Ectodermal cell (in vitro differentiated cells): Measurements from ENCODE around the gene TMEM51.
"Not testable (repeated sequence)": the region's sequence is repeated elsewhere in the genome, so short reads cannot be mapped to it uniquely, and the experiment has no call there.

ENCODE experiments used
- H3K27ac ChIP-seq: 2 replicates; pipeline ENCODE4 v1.7.0; 2013; ENCODE audit warnings: mild to moderate bottlenecking, low read depth, low read length; ENCODE audit not compliant: insufficient read depth, poor library complexity, severe bottlenecking
- H3K27me3 ChIP-seq: 2 replicates; pipeline ENCODE4 v1.7.0; 2013; ENCODE audit warnings: mild to moderate bottlenecking, low read length; ENCODE audit not compliant: insufficient read depth, control insufficient read depth, poor library complexity, severe bottlenecking
- H3K36me3 ChIP-seq: one replicate; pipeline ENCODE4 v1.7.0; 2013; ENCODE audit warnings: low read length; ENCODE audit not compliant: control insufficient read depth, insufficient read depth
- H3K4me1 ChIP-seq: one replicate; pipeline ENCODE4 v1.7.0; 2013; ENCODE audit warnings: low read length; ENCODE audit not compliant: control insufficient read depth, insufficient read depth
- H3K4me3 ChIP-seq: 2 replicates; pipeline ENCODE4 v1.7.0; 2013; ENCODE audit warnings: low read depth, low read length, control low read depth; ENCODE audit not compliant: insufficient read depth
- H3K9me3 ChIP-seq: 2 replicates; pipeline ENCODE4 v1.7.0; 2013; ENCODE audit warnings: mild to moderate bottlenecking, low read length, moderate library complexity; ENCODE audit not compliant: control insufficient read depth
- WGBS, 2 experiments: methylation state at CpG; one replicate each; pipeline ENCODE4 v1.1.7; 2013; ENCODE audit warnings: missing lambda C conversion rate in 2 of 2; 5-methylcytosine and 5-hydroxymethylcytosine counted together

The TMEM51 gene

DNA sequence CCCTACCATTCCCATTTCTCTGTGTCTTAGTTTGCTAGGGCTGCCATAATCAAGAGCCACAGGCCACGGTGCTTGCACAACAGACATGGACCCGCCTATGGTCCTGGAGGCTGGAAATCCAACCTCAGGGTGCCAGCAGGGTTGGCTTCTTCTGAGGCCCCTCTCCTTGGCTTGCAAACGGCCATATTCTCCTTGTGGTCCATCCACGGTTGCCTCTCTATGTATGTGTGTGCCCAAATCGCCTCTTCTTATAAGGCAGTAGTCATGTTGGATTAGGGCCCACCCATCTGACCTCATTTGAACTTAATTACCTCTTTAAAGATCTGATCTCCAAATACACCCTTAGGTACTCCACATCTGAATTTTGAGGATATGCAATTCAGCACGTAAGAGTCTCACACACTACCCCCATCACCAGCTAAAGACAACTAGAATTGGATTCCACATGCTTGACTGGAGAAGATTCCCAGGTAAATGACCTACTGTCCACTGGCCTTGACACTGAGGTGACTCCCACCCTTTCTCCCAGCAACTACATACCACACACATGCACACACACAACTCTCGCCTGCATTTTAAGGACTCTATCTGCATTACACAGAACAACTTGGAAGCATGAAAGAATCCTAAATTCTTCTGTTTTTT lies 28.3 kb upstream of the TMEM51 start:
- H3K27me3 ChIP-seq: no peaks in the 10 kb centered on the region
- no peaks in the 10 kb centered on the region for H3K36me3 ChIP-seq
- H3K4me1 ChIP-seq: peaks cover 7% of the 10 kb centered on the region
- 93% methylated on average over 7 of the region's 7 CpGs for WGBS, 2 experiments
- no peak overlapping the region for H3K4me3 ChIP-seq
- H3K9me3 ChIP-seq: no peaks in the 10 kb centered on the region
- no peak overlapping the region for H3K27ac ChIP-seq

GRCh38 chr1:15128077-15128476 lies 25.5 kb upstream of the TMEM51 start:
- Histone ChIP-seq H3K4me3 (no peak overlapping the region), H3K4me1 (no peaks in the 10 kb centered on the region), H3K27me3 (no peaks in the 10 kb centered on the region), H3K9me3 (no peaks in the 10 kb centered on the region), H3K27ac (no peak overlapping the region), H3K36me3 (no peaks in the 10 kb centered on the region)
- WGBS, 2 experiments: 92 to 93% methylated on average over 6 of the region's 6 CpGs

GRCh38 chr1:15128520-15129313 lies 24.8 kb upstream of the TMEM51 start:
- no peaks in the 10 kb centered on the region for H3K36me3 ChIP-seq
- H3K27me3 ChIP-seq: no peaks in the 10 kb centered on the region
- WGBS, 2 experiments: 42 to 46% methylated on average over 18 of the region's 18 CpGs
- H3K4me3 ChIP-seq: no peak overlapping the region
- H3K4me1 ChIP-seq: no peaks in the 10 kb centered on the region
- H3K27ac ChIP-seq: no peak overlapping the region
- no peaks in the 10 kb centered on the region for H3K9me3 ChIP-seq

DNA sequence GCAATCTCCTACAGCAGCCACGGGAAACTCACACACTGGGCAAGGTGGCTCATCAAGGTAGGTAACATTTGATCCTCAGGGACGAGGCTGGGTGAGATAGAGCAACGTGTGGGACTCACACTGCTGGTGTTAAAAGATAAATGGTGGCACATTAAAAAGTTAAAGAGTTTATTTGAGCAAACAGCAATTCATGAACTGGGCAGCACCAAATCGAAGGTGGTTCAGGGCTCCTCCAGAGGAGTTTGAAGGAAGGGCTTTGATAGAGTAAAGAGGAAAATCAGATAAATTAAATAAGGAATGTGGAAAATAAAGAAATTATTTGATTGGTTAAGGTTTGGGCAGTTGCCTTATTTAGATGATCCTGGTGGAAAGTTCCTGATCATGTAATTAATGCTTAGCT lies 23.6 kb upstream of the TMEM51 start:
- Histone ChIP-seq H3K27me3 (no peaks in the 10 kb centered on the region), H3K9me3 (no peaks in the 10 kb centered on the region), H3K27ac (no peak overlapping the region), H3K4me1 (no peaks in the 10 kb centered on the region), H3K36me3 (no peaks in the 10 kb centered on the region), H3K4me3 (no peak overlapping the region)
- 94 to 95% methylated on average over 4 of the region's 4 CpGs for WGBS, 2 experiments

- Histone ChIP-seq H3K36me3 (no peaks in the 10 kb centered on the region), H3K27me3 (no peaks in the 10 kb centered on the region), H3K4me1 (no peaks in the 10 kb centered on the region), H3K9me3 (no peaks in the 10 kb centered on the region), H3K27ac (no peak overlapping the region), H3K4me3 (no peak overlapping the region)
- 83 to 94% methylated on average over 3 of the region's 3 CpGs for whole genome bisulfite sequencing, 2 experiments
Measured at GRCh38 chr1:15130607-15131006, 22.9 kb upstream of the TMEM51 start.

GRCh38 chr1:15132965-15133364 lies 20.6 kb upstream of the TMEM51 start:
- H3K27ac ChIP-seq: no peak overlapping the region
- H3K4me1 ChIP-seq: no peaks in the 10 kb centered on the region
- no peak overlapping the region for H3K4me3 ChIP-seq
- H3K9me3 ChIP-seq: no peaks in the 10 kb centered on the region
- no peaks in the 10 kb centered on the region for H3K27me3 ChIP-seq
- WGBS, 2 experiments: 82 to 83% methylated on average over 2 of the region's 2 CpGs
- H3K36me3 ChIP-seq: no peaks in the 10 kb centered on the region

DNA sequence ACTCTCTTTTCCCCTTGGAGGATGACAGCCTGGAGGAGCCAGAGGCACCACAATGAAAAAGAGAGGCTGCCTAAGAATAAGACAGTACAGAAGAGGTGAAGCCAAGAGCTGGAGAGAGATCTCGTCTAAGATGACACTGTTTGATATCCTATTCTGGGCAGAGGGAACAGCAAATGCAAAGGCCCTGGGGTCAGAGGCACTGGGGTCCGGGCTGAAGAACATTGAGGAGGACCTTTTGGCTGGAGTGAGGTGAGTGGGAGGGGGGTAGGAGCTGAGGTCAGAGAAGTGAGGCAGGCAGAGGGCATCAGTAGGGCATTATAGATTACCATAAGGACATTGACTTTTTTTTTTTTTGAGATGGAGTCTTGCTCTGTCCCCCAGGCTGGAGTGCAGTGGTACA lies 19.3 kb upstream of the TMEM51 start:
- 91% methylated on average over 2 of the region's 2 CpGs for WGBS, 2 experiments
- no peaks in the 10 kb centered on the region for H3K9me3 ChIP-seq
- no peaks in the 10 kb centered on the region for H3K36me3 ChIP-seq
- no peaks in the 10 kb centered on the region for H3K4me1 ChIP-seq
- no peak overlapping the region for H3K27ac ChIP-seq
- H3K27me3 ChIP-seq: no peaks in the 10 kb centered on the region
- H3K4me3 ChIP-seq: no peak overlapping the region

DNA sequence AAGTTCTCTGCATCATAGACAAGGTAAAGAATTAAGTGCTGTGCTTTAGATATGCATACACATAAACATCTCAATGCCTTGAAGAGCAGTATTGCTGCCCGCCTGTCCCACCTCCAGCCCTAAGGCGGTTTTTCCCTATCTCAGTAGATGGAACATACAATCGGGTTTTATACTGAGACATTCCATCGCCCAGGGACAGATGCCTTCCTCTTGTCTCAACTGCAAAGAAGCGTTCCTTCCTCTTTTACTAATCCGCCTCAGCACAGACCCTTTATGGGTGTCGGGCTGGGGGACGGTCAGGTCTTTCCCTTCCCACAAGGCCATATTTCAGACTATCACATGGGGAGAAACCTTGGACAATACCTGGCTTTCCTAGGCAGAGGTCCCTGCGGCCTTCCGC lies 17.9 kb upstream of the TMEM51 start:
- H3K4me3 ChIP-seq, H3K9me3 ChIP-seq, H3K27me3 ChIP-seq, H3K4me1 ChIP-seq, H3K27ac ChIP-seq, H3K36me3 ChIP-seq: not testable (repeated sequence)
- 75 to 78% methylated on average over 6 to 10 of the region's 10 CpGs for WGBS, 2 experiments

GRCh38 chr1:15137809-15138208 lies 15.7 kb upstream of the TMEM51 start:
- no peaks in the 10 kb centered on the region for H3K36me3 ChIP-seq
- H3K27ac ChIP-seq: no peak overlapping the region
- H3K27me3 ChIP-seq: no peaks in the 10 kb centered on the region
- H3K9me3 ChIP-seq: no peaks in the 10 kb centered on the region
- H3K4me1 ChIP-seq: peaks cover 7% of the 10 kb centered on the region
- H3K4me3 ChIP-seq: no peak overlapping the region
- 88 to 93% methylated on average over 6 of the region's 6 CpGs for WGBS, 2 experiments

GRCh38 chr1:15139654-15140350 lies 13.7 kb upstream of the TMEM51 start:
- WGBS, 2 experiments: 39 to 41% methylated on average over 15 of the region's 15 CpGs
- H3K9me3 ChIP-seq: no peaks in the 10 kb centered on the region
- H3K27me3 ChIP-seq: no peaks in the 10 kb centered on the region
- peak overlapping the region; percentile 45 for H3K27ac ChIP-seq
- H3K4me3 ChIP-seq: no peak overlapping the region
- no peaks in the 10 kb centered on the region for H3K36me3 ChIP-seq
- peaks cover 7% of the 10 kb centered on the region for H3K4me1 ChIP-seq
